Endothelial cell (in vitro differentiated cells): ENCODE measurements around the gene PLA2R1. TPM values are rescaled to one million over a fixed set of nuclear protein-coding genes. Genes with fewer than 3 reads are reported as not detected.

Experiments used
- DNase-seq: peaks from one replicate; pipeline ENCODE4 v3.0.0; 2021; ENCODE audit warnings: low spot score
- H3K27ac Mint-ChIP-seq: one replicate; pipeline ENCODE4 v1.8.0; 2021; ENCODE audit warnings: mixed read lengths, inconsistent platforms; ENCODE audit not compliant: unreplicated experiment
- H3K27me3 Mint-ChIP-seq: one replicate; pipeline ENCODE4 v1.8.0; 2021; ENCODE audit warnings: mild to moderate bottlenecking, moderate library complexity, mixed read lengths, inconsistent platforms; ENCODE audit not compliant: unreplicated experiment
- H3K36me3 Mint-ChIP-seq: one replicate; pipeline ENCODE4 v1.8.0; 2021; ENCODE audit warnings: mild to moderate bottlenecking, low read depth, mixed read lengths, inconsistent platforms; ENCODE audit not compliant: unreplicated experiment
- H3K4me1 Mint-ChIP-seq: one replicate; pipeline ENCODE4 v1.8.0; 2021; ENCODE audit warnings: mild to moderate bottlenecking, mixed read lengths, inconsistent platforms; ENCODE audit not compliant: unreplicated experiment
- H3K4me3 Mint-ChIP-seq: one replicate; pipeline ENCODE4 v1.8.0; 2021; ENCODE audit warnings: mild to moderate bottlenecking, mixed read lengths, inconsistent platforms; ENCODE audit not compliant: unreplicated experiment
- H3K9me3 Mint-ChIP-seq: one replicate; pipeline ENCODE4 v1.8.0; 2021; ENCODE audit warnings: mixed read lengths, inconsistent platforms; ENCODE audit not compliant: unreplicated experiment
- CTCF ChIP-seq: fragments of 200-600 bp; sonication (generic); IDR thresholded peaks from one replicate; pipeline ENCODE4 v1.5.0; 2021; ENCODE audit warnings: antibody characterized with exemption; ENCODE audit not compliant: unreplicated experiment
- total RNA-seq: library from RNA; stranded (reverse); fragmentation: NEBNext Ultra II Directional; extraction: Animal tissue kit (Norgen Biotek cat#: 25700); gene quantifications from one replicate; pipeline ENCODE4 v1.2.1, GENCODE V29; 2021; ENCODE audit not compliant: unreplicated experiment

The PLA2R1 gene
- total RNA-seq, 1 donor from 2014 or later: 1.1 TPM

GRCh38 chr2:160061944-160062291 is 497 bp downstream of the PLA2R1 start:
- no peak for DNase-seq
- Mint-ChIP-seq H3K27me3 (peaks cover 12% of the 10 kb centered on the region), H3K9me3 (no peaks in the 10 kb centered on the region), H3K27ac (no peak overlapping the region), H3K4me3 (peak overlapping the region; percentile 77), H3K36me3 (no peaks in the 10 kb centered on the region), H3K4me1 (peaks cover 9% of the 10 kb centered on the region)
- no peak for TF ChIP-seq CTCF

- Mint-ChIP-seq H3K27me3 (peaks cover 12% of the 10 kb centered on the region), H3K36me3 (no peaks in the 10 kb centered on the region), H3K4me1 (peaks cover 9% of the 10 kb centered on the region), H3K9me3 (no peaks in the 10 kb centered on the region), H3K4me3 (peak overlapping the region; percentile 62), H3K27ac (no peak overlapping the region)
- no peak for DNase-seq
- no peak for TF ChIP-seq CTCF
Observed at GRCh38 chr2:160061533-160061932, 882 bp downstream of the PLA2R1 start.

GRCh38 chr2:160060297-160060696 is 2.1 kb downstream of the PLA2R1 start:
- TF ChIP-seq CTCF: no peak
- Mint-ChIP-seq H3K4me3 (no peak overlapping the region), H3K4me1 (peaks cover 9% of the 10 kb centered on the region), H3K27me3 (peaks cover 12% of the 10 kb centered on the region), H3K36me3 (no peaks in the 10 kb centered on the region), H3K27ac (no peak overlapping the region), H3K9me3 (no peaks in the 10 kb centered on the region)
- DNase-seq: no peak

DNA sequence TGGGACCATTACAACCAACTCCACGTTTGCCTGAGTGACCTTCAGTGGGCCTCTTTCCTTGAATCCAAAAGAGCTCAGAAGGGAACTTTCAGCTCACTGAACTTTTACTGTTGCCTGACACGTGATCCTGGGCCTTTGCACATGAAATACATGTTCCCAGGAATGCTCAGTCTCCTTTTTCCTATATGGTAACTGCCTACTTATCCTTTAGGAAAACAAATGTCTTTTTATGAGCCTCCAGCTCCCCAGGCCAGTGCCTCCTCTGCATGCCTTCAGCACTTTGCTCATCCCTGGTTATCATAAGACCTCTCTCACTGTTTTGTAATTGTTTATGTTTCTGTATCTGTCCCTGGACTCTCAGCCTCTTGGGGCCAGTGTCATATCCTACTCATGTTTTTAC is 5.1 kb downstream of the PLA2R1 start:
- Mint-ChIP-seq H3K4me3 (no peak overlapping the region), H3K27me3 (peaks cover 6% of the 10 kb centered on the region), H3K36me3 (no peaks in the 10 kb centered on the region), H3K27ac (no peak overlapping the region), H3K4me1 (no peaks in the 10 kb centered on the region), H3K9me3 (no peaks in the 10 kb centered on the region)
- no peak for DNase-seq
- no peak for TF ChIP-seq CTCF

- H3K4me1 Mint-ChIP-seq: no peaks in the 10 kb centered on the region
- no peak overlapping the region for H3K27ac Mint-ChIP-seq
- H3K36me3 Mint-ChIP-seq: no peaks in the 10 kb centered on the region
- H3K27me3 Mint-ChIP-seq: peaks cover 8% of the 10 kb centered on the region
- no peak for TF ChIP-seq CTCF
- no peaks in the 10 kb centered on the region for H3K9me3 Mint-ChIP-seq
- DNase-seq: no peak
- no peak overlapping the region for H3K4me3 Mint-ChIP-seq
Observed at GRCh38 chr2:160055726-160056108, 6.7 kb downstream of the PLA2R1 start.
